ENCODE measurements around the gene PCID2.

- TF ChIP-seq CTCF (conservative IDR thresholded peaks at IDR 0.05) = no peak
- TF ChIP-seq ZFX (IDR thresholded peaks at IDR 0.05) = no peak
These were observed 26.4 kb downstream of the PCID2 start for GRCh38 chr13:113182046-113182445.
